HepG2 (cell line): ENCODE data around the gene CTNNA1. TPM values are rescaled to one million over a fixed set of nuclear protein-coding genes. Genes with fewer than 3 reads are reported as not detected.

Experiments used
- ATAC-seq: fragments of 200-7000 bp; cut with Tn5 transposase; 3 replicates; pipeline ENCODE4 v1.9.1; 2020; ENCODE audit warnings: mild to moderate bottlenecking, moderate library complexity
- BruUV-seq: library from RNA; stranded (reverse); fragments of 400-500 nt; replicated peaks from 2 replicates; lab custom pipeline; 2021; lab: Mats Ljungman, UMichigan
- CTCF ChIA-PET: fragments of 300-600 bp; formaldehyde crosslinking; extraction: SDS; loops from one replicate; lab custom pipeline; 2021; ENCODE audit warnings: low total read pairs, inconsistent platforms, low intra/inter-chr PET ratio; lab: Yijun Ruan, JAX
- POLR2A ChIA-PET: fragments of 350-600 bp; sonication (Branson Sonifier 250); formaldehyde crosslinking; loops from one replicate; lab custom pipeline; 2020; ENCODE audit warnings: antibody characterized with exemption, inconsistent platforms; lab: Yijun Ruan, JAX
- DNase-seq: peaks from one replicate; pipeline ENCODE4 v3.0.0-alpha.2; 2015; ENCODE audit warnings: low spot score
- FAIRE-seq: peaks from 3 replicates; lab custom pipeline; 2011; peaks lifted over from hg19 to GRCh38; lab: Jason Lieb, UNC
- H2AFZ ChIP-seq: one replicate; pipeline ENCODE4 v1.6.1; 2011; ENCODE audit warnings: low read length, inconsistent platforms
- H3K27ac ChIP-seq: fragments of 300-600 bp; 3 replicates; pipeline ENCODE4 v1.8.0; 2011; ENCODE audit warnings: mixed run types, mild to moderate bottlenecking, mixed read lengths, low read length, inconsistent platforms; ENCODE audit not compliant: insufficient read depth; ENCODE audit errors: extremely low read length
- H3K27me3 ChIP-seq, 2 experiments: fragments of 200-600 bp in 1 of 2; 2 replicates in 1 of 2; 3 replicates in 1 of 2; pipeline versions ENCODE4 v1.6.0 to v1.8.0; 2011; ENCODE audit warnings: low read length in 2 of 2, mild to moderate bottlenecking in 2 of 2, moderate library complexity in 2 of 2, inconsistent platforms in 1 of 2; ENCODE audit not compliant: insufficient read depth in 2 of 2, control insufficient read depth in 1 of 2
- H3K36me3 ChIP-seq, 2 experiments: fragments of 200-600 bp in 1 of 2; replicated peaks in 1 of 2; 2 replicates in 1 of 2; 3 replicates in 1 of 2; pipeline versions ENCODE4 v1.5.1 to v1.8.0; 2011; ENCODE audit warnings: low read length in 2 of 2, inconsistent platforms in 1 of 2; ENCODE audit not compliant: insufficient read depth in 2 of 2, control insufficient read depth in 1 of 2
- H3K4me1 ChIP-seq: 2 replicates; pipeline ENCODE4 v1.5.1; 2012; ENCODE audit warnings: low read length, inconsistent platforms; ENCODE audit not compliant: insufficient read depth
- H3K4me2 ChIP-seq: 2 replicates; pipeline ENCODE4 v1.6.0; 2011; ENCODE audit warnings: low read depth, low read length, inconsistent platforms
- H3K4me3 ChIP-seq, 3 experiments: fragments of 200-600 bp in 1 of 3; sonication (generic), shearing (Covaris generic) in 1 of 3; replicated peaks in 1 of 3; 2 replicates each; pipeline ENCODE4 v1.5.1; 2011 to 2016; ENCODE audit warnings: low read length in 3 of 3, inconsistent platforms in 2 of 3, low read depth in 2 of 3, mild to moderate bottlenecking in 2 of 3, control low read depth in 1 of 3, mixed read lengths in 1 of 3; ENCODE audit not compliant: insufficient read depth in 1 of 3
- H3K79me2 ChIP-seq: one replicate; pipeline ENCODE4 v1.6.1; 2011; ENCODE audit warnings: low read length, inconsistent platforms; ENCODE audit not compliant: insufficient read depth
- H3K9ac ChIP-seq: 2 replicates; pipeline ENCODE4 v1.6.0; 2011; ENCODE audit warnings: mild to moderate bottlenecking, low read depth, low read length, inconsistent platforms; ENCODE audit not compliant: insufficient read depth
- H3K9me3 ChIP-seq: 2 replicates; pipeline ENCODE4 v1.5.1; 2012; ENCODE audit warnings: mild to moderate bottlenecking, low read length
- H4K20me1 ChIP-seq: 2 replicates; pipeline ENCODE4 v1.6.0; 2011; ENCODE audit warnings: inconsistent platforms, mild to moderate bottlenecking, low read length, moderate library complexity; ENCODE audit not compliant: insufficient read depth
- ATF7 ChIP-seq, 2 experiments: fragments of 450-650 bp in 1 of 2; sonication (generic) in 1 of 2; formaldehyde crosslinking in 1 of 2; IDR thresholded peaks; 2 replicates each; pipeline versions ENCODE4 v1.4.0 to v1.6.1; 2016 to 2020; ENCODE audit warnings: antibody characterized with exemption in 1 of 2, mild to moderate bottlenecking in 1 of 2, missing genetic modification reagents in 1 of 2
- BORCS8-MEF2B ChIP-seq: sonication (generic); formaldehyde crosslinking; IDR thresholded peaks from 2 replicates; pipeline ENCODE4 v1.8.0; 2022; ENCODE audit warnings: mild to moderate bottlenecking, missing genetic modification reagents
- BRD4 ChIP-seq: sonication (generic); formaldehyde crosslinking; IDR thresholded peaks from 2 replicates; pipeline ENCODE4 v1.4.0; 2020; ENCODE audit warnings: missing genetic modification reagents
- FOXP1 ChIP-seq, 2 experiments: fragments of 450-650 bp in 1 of 2; IDR thresholded peaks; 2 replicates each; pipeline ENCODE4 v1.6.1; 2017 to 2018; ENCODE audit warnings: antibody characterized with exemption in 1 of 2
- HDAC1 ChIP-seq: sonication (generic); formaldehyde crosslinking; IDR thresholded peaks from 2 replicates; pipeline ENCODE4 v1.5.1; 2020; ENCODE audit warnings: mild to moderate bottlenecking, missing genetic modification reagents
- HMGXB3 ChIP-seq: sonication (generic); formaldehyde crosslinking; IDR thresholded peaks from 2 replicates; pipeline ENCODE4 v1.4.0; 2020; ENCODE audit warnings: missing genetic modification reagents, borderline replicate concordance
- KDM3A ChIP-seq: IDR thresholded peaks from 2 replicates; pipeline ENCODE4 v1.6.1; 2018; ENCODE audit warnings: low read depth, missing compliant biosample characterization
- PLRG1 ChIP-seq: fragments of 450-650 bp; conservative IDR thresholded peaks from 2 replicates; pipeline ENCODE4 v1.6.1; 2016
- POLR2A ChIP-seq, 2 experiments: IDR thresholded peaks; 2 replicates each; pipeline ENCODE4 v1.6.1; 2011; ENCODE audit warnings: low read depth in 2 of 2, low read length in 2 of 2, mild to moderate bottlenecking in 1 of 2, moderate library complexity in 1 of 2; ENCODE audit not compliant: insufficient read depth in 1 of 2
- RAD51 ChIP-seq: fragments of 450-650 bp; IDR thresholded peaks from 2 replicates; pipeline ENCODE4 v1.6.1; 2016; ENCODE audit warnings: borderline replicate concordance
- SATB2 ChIP-seq: sonication (generic); formaldehyde crosslinking; IDR thresholded peaks from 2 replicates; pipeline ENCODE4 v1.5.0; 2020; ENCODE audit warnings: missing genetic modification reagents
- TFE3 ChIP-seq: IDR thresholded peaks from 2 replicates; pipeline ENCODE4 v1.6.1; 2016
- ZFP36 ChIP-seq: fragments of 150-350 bp; IDR thresholded peaks from 2 replicates; pipeline ENCODE4 v1.6.1; 2018; ENCODE audit warnings: borderline replicate concordance, low read length, low read depth; ENCODE audit not compliant: partially characterized antibody
- ZNF317 ChIP-seq: sonication (generic); formaldehyde crosslinking; IDR thresholded peaks from 2 replicates; pipeline ENCODE4 v1.5.0; 2020; ENCODE audit warnings: mild to moderate bottlenecking, missing genetic modification reagents
- WGBS: methylation state at CpG from one replicate; pipeline ENCODE4 v1.1.6; 2017; ENCODE audit warnings: low lambda C conversion rate; 5-methylcytosine and 5-hydroxymethylcytosine counted together
- in situ Hi-C: cut with HindIII; loops from 2 replicates; pipeline ENCODE4 v1.10.0; 2017; ENCODE audit warnings: low pct_unique_long_range_greater_than_20kb; ENCODE audit not compliant: extremely low pct_ligation_motif_present
- intact Hi-C: fragments of 100-400 bp; cut with micrococcal nuclease; formaldehyde crosslinking; loops from one replicate; pipeline ENCODE4 v1.10.0; 2022; ENCODE audit not compliant: unreplicated experiment
- polyA plus RNA-seq, 8 experiments: library from polyadenylated mRNA; depleted of rRNA in 3 of 8; stranded (reverse) in 7 of 8; unstranded in 1 of 8; fragments of >200 nt; fragmentation: Illumina TruSeq in 4 of 8; extraction: Trizol in 4 of 8; gene quantifications; 2 replicates each; pipeline versions ENCODE4 v1.2.1 to v1.2.3, GENCODE V29; 2011 to 2016; ENCODE audit warnings: low read depth in 4 of 8, missing spikeins in 1 of 8, mixed read lengths in 1 of 8; ENCODE audit not compliant: insufficient read depth in 1 of 8
- total RNA-seq, 5 experiments: library from RNA; depleted of rRNA; stranded (reverse); fragments of >200 nt; fragmentation: Illumina TruSeq; extraction: Trizol; gene quantifications; 2 replicates each; pipeline ENCODE4 v1.2.3, GENCODE V29; 2016; ENCODE audit warnings: low read depth in 1 of 5
- TF ChIP-seq, protein P1 (sequence below): sonication (generic); formaldehyde crosslinking; IDR thresholded peaks from 2 replicates; pipeline ENCODE4 v1.4.0; 2020; ENCODE audit warnings: missing genetic modification reagents, borderline replicate concordance

The CTNNA1 gene
- total and polyA plus RNA-seq, 2 of the 13 experiments (the other 11 are each of a cell fraction or from before 2014, with no cell fraction given): 66.8 to 162 TPM

- POLR2A ChIA-PET: interaction anchor here (4.5 kb wide), 1 partner anchor 10 kb away, joined by 25 read pairs; no protein-coding TSS in a partner anchor
- BruUV-seq: no TSS peak
- ATAC-seq (no peak; the same call in 2 of the 3 replicates), FAIRE-seq (no peak), DNase-seq (no peak)
- intact Hi-C loops: no loop called here
- Histone ChIP-seq H2AFZ (no peak overlapping the region), H3K4me2 (no peak overlapping the region), H4K20me1 (no peaks in the 10 kb centered on the region), H3K27me3 (no peaks in the 10 kb centered on the region), H3K9ac (no peak overlapping the region), H3K27ac (no peak overlapping the region)
- CTCF ChIA-PET: no interaction called here
- in situ Hi-C loops: loop anchor here (25.0 kb wide), 1 partner anchor 308 kb away; no protein-coding TSS in a partner anchor
- no peak for TF ChIP-seq ZFP36
- TF ChIP-seq ZNF317 (CRISPR knock-in tag): no peak
- TF ChIP-seq SATB2: no peak
- TF ChIP-seq, protein P1, sequence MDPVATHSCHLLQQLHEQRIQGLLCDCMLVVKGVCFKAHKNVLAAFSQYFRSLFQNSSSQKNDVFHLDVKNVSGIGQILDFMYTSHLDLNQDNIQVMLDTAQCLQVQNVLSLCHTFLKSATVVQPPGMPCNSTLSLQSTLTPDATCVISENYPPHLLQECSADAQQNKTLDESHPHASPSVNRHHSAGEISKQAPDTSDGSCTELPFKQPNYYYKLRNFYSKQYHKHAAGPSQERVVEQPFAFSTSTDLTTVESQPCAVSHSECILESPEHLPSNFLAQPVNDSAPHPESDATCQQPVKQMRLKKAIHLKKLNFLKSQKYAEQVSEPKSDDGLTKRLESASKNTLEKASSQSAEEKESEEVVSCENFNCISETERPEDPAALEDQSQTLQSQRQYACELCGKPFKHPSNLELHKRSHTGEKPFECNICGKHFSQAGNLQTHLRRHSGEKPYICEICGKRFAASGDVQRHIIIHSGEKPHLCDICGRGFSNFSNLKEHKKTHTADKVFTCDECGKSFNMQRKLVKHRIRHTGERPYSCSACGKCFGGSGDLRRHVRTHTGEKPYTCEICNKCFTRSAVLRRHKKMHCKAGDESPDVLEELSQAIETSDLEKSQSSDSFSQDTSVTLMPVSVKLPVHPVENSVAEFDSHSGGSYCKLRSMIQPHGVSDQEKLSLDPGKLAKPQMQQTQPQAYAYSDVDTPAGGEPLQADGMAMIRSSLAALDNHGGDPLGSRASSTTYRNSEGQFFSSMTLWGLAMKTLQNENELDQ (CRISPR knock-in tag): no peak
- TF ChIP-seq FOXP1 (IDR thresholded peaks at IDR 0.05): no peak
- TF ChIP-seq FOXP1 (CRISPR knock-in tag; IDR thresholded peaks at IDR 0.05): no peak
- TF ChIP-seq PLRG1: no peak
- TF ChIP-seq BRD4: no peak
- TF ChIP-seq KDM3A (CRISPR knock-in tag): no peak
- TF ChIP-seq RAD51: no peak
- no peak for TF ChIP-seq HDAC1 (CRISPR knock-in tag)
- TF ChIP-seq TFE3: no peak
- TF ChIP-seq POLR2A (IDR thresholded peaks at IDR 0.05; ENCODE audit: insufficient read depth in 1 of 2, low read depth in 2 of 2, low read length in 2 of 2): no peak
- TF ChIP-seq HMGXB3 (CRISPR knock-in tag): no peak
- no peak for TF ChIP-seq ATF7 (IDR thresholded peaks at IDR 0.05)
- TF ChIP-seq ATF7 (CRISPR knock-in tag; IDR thresholded peaks at IDR 0.05): no peak
- no peak for TF ChIP-seq BORCS8-MEF2B (CRISPR knock-in tag)
- TF ChIP-seq, all 625 proteins: peak for 0
- no peak overlapping the region for H3K4me3 ChIP-seq
- no peaks in the 10 kb centered on the region for H3K9me3 ChIP-seq
- 81% methylated on average over 4 of the region's 4 CpGs for WGBS
- peaks cover 32% of the 10 kb centered on the region for H3K4me1 ChIP-seq
- H3K79me2 ChIP-seq: no peaks in the 10 kb centered on the region
- H3K36me3 ChIP-seq: no peaks in the 10 kb centered on the region; a peak in 1 of 5 replicates
These were observed 201.2 kb downstream of the CTNNA1 start for GRCh38 chr5:138954257-138955012.
